ENCODE data around the gene SHC3.

The SHC3 gene

DNA sequence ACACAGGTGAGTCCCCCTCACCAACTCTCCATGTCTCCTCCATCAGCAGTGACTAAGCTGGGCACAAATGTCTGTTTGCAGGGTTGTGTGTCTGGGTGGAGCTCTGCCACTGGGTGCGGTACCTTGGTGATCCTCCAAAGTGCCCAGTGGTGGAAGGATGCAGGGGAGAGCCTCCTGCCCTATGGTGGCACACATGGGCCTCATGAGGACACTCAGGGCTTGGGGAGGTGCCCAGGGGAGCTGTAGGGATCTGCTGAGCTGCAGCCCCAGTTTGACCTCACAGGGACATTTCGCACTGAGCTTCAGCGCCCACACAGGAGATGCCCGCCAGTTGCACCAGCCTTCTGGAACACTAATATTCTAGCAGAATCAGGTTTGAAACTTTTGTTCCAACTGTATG lies 157.9 kb downstream of the SHC3 start:
- no peak for DNase-seq

- no peak for DNase-seq
These were observed 163.3 kb downstream of the SHC3 start for GRCh38 chr9:89015336-89015735.

DNA sequence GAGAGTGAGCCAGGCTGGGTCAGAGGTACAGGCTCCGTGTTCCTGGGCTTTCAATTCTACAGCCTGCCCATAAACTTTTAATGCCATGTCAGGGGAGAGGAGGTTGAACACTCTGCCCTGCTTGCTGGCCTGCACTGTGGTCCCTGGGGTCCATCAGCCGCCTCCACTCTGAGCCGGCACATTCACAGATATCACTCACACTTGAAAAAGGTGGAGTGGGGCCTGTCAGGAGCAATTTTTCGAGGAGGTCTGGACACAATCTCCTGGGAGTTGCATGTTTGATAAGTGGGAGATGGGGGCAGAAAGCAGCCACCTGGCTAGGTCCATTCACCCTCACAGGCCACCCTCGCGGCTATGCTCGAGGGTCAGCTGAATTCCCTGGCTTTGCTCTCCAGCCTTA lies 164.5 kb downstream of the SHC3 start:
- no peak for DNase-seq

- no peak for DNase-seq
These were observed 165.0 kb downstream of the SHC3 start for GRCh38 chr9:89013660-89014059.

DNA sequence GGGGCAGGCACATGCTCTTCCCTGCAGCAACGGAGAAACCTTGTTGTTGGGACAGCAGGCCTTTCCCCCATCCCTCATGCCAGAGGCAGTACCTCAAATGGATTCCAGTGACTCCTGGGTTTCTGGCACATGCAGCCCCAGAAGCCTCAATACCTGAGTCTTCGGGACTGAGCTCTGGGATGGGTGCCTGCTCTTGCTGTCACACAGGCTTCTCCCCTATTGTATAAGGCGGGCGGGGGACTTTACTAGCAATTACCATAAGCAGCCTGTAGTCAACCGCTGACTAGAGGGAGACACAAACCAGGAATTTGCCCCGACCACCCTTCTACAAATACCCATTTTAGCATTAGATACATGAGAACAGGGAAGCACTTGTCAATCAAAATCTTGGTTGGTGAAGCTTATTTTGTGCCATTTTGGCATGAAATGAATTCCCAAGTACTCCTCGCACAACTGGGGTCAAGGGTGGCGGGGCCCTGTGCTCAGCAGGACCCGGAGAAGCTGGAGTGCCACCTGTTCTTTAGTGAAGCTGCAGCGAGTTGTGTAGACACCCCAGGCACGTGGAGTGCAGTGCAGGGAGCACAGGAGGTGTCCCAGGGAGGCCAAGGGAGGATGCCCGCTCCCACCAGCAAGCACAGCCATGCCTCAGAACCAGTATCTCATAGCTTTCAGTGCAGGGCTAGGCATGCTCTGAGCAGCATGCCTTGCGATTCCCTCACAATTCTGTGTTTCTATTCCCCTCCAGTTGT lies 166.2 kb downstream of the SHC3 start:
- no peak for DNase-seq

GRCh38 chr9:89011683-89012082 lies 166.9 kb downstream of the SHC3 start:
- DNase-seq: no peak

- DNase-seq: no peak
These were observed 168.0 kb downstream of the SHC3 start for GRCh38 chr9:89010526-89011111.

GRCh38 chr9:89010056-89010455 lies 168.6 kb downstream of the SHC3 start:
- no peak for DNase-seq

- no peak for DNase-seq
These were observed 169.1 kb downstream of the SHC3 start for GRCh38 chr9:89009546-89009840.

GRCh38 chr9:89008744-89009545 lies 169.7 kb downstream of the SHC3 start:
- no peak for DNase-seq

- DNase-seq: no peak
These were observed 170.4 kb downstream of the SHC3 start for GRCh38 chr9:89008055-89008743.

DNA sequence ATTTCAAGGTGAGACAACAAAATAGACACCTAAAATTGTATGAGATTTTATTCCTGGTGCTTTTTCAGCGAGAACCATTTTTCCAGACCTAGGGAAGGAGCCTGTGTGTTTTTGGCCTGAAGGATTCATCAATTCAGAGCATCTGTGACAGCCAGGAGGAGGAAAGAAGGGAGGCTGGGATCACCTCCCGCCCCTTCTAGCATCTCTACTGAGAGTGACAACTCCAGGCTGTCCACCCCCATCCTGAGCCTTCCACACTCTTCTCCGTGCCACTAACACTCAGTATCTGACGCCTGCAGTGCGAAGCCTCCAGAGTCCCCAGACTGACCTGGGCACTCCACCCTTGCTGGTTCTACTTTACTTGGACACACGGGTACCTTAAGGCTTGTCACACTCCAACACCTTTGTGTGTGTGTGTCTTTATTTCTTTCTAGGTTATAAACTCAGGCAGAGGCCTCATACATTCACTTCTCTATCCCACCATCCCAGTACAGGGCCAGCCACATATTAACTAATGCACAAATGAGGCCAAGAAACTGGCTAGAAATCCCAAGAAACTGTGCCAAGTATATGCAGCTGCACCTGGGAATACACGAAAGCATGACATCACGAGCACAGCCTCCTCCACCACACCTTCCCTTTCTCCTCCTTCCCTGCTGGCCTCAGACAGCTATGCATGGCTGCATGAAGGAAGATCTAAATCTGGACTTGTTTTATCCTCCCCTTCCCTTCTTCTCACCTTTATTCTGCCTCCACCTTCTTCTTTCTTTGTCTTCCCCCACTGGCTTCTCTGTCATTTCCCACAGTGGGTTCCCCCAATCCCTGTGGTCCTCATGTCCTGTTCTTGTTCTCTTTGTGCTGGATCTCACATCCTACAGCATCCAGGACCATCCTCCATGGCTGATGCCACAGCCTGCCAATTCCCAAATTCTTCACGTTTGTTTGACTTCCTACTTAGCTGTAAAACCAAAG lies 171.3 kb downstream of the SHC3 start:
- DNase-seq: no peak

- no peak for DNase-seq
These were observed 172.4 kb downstream of the SHC3 start for GRCh38 chr9:89006267-89006666.

DNA sequence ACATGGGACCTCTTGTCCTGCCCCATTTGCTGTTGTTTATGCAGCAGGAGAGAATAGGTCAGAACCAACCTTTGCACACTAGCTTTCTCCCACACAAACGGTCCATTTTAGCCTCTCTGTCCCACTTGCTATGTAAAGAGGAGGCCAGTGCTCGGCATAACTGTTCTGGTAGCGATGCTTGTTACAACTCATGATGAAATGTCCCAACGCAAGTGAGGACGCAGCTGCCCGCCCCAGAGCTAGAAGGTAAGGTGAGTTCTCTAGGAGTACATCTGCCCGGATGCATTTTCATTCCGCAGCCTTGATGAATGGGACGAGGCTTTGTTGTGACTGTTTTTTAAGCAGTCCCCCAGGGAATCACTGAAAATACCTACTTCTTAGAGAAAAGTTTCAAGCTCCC lies 173.3 kb downstream of the SHC3 start:
- no peak for DNase-seq

- no peak for DNase-seq
These were observed 175.6 kb downstream of the SHC3 start for GRCh38 chr9:89002987-89003386.

DNA sequence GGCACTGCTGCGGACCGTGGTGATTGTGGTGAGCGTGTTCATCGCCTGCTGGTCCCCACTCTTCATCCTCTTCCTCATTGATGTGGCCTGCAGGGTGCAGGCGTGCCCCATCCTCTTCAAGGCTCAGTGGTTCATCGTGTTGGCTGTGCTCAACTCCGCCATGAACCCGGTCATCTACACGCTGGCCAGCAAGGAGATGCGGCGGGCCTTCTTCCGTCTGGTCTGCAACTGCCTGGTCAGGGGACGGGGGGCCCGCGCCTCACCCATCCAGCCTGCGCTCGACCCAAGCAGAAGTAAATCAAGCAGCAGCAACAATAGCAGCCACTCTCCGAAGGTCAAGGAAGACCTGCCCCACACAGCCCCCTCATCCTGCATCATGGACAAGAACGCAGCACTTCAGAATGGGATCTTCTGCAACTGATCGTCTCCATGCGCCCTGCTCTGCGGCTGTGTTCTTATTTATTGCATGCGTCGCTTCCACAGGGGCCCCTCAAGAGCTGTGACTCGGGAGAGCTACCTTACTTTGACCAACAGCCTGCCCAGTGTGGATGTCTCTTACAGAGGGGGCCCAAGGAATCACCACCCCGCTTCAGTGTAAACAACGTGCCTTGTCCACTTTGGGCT lies 176.6 kb downstream of the SHC3 start:
- no peak for DNase-seq

DNA sequence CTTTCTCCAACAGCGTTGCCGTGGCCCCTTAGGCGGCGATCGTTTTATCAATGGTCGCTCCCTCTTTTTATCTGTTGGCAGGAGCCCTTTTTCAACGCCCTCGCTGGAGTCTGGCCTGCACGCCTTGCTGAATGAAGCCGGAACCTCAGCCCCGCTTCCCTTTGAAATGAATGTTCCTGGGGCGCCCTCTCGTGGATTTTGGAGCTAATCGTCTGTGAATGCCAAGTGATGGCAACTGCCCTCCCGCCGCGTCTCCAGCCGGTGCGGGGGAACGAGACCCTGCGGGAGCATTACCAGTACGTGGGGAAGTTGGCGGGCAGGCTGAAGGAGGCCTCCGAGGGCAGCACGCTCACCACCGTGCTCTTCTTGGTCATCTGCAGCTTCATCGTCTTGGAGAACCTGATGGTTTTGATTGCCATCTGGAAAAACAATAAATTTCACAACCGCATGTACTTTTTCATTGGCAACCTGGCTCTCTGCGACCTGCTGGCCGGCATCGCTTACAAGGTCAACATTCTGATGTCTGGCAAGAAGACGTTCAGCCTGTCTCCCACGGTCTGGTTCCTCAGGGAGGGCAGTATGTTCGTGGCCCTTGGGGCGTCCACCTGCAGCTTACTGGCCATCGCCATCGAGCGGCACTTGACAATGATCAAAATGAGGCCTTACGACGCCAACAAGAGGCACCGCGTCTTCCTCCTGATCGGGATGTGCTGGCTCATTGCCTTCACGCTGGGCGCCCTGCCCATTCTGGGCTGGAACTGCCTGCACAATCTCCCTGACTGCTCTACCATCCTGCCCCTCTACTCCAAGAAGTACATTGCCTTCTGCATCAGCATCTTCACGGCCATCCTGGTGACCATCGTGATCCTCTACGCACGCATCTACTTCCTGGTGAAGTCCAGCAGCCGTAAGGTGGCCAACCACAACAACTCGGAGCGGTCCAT lies 177.4 kb downstream of the SHC3 start:
- no peak for DNase-seq

DNA sequence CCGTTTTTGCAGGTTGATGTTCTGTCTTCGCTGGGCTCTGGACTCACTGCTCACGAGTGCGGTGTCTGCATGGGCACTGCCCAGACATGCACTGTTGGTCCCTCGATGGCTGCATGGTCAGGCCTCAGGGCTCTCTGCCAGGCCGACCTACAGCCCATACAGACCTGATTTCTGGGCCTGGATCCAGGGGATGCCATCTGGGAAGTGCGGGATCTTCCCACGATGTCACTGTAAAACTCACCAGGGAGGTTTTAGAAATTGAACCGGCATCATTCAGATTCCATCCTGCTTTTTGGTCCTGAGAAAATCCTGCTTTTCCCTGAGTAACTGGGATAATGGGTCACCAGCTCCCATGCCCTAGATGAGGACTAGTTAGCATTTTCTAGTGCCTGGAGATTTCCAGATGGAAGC lies 178.2 kb downstream of the SHC3 start:
- DNase-seq: no peak

DNA sequence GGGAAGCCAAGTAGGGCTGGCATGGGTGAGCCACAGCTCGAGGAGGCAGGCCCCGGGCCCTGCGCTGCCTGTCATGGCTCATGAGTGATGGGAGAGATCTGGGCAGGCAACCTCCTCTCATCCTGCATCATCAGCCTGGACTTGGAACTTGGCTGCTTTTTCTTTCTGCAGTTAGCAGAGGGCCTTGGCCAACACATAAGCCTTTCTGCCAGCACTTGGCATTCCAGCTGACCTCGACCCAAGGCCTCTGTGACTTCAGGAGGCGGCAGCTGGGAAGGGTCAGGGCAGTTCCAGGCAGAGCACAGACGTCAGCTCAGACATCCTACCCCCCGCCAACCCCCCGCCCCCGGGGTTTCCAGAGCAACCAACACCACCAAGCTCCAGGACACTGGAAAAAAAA lies 179.7 kb downstream of the SHC3 start:
- no peak for DNase-seq

GRCh38 chr9:88998503-88998902 lies 180.1 kb downstream of the SHC3 start:
- no peak for DNase-seq

- DNase-seq: no peak
These were observed 181.0 kb downstream of the SHC3 start for GRCh38 chr9:88997646-88998045.

Data from cortex of kidney (tissue), 1 donor.